A673 (cell line): Measurements from ENCODE around the gene SNX11. TPM values are rescaled to one million over a fixed set of nuclear protein-coding genes. Genes with fewer than 3 reads are reported as not detected.
A peak's percentile ranks its signal among the peaks of the same experiment; 100 is the strongest.

Experiments
- BruUV-seq: library from RNA; stranded (reverse); fragments of 400-500 nt; replicated peaks from 2 replicates; lab custom pipeline; 2021; lab: Mats Ljungman, UMichigan
- CTCF ChIA-PET: fragments of 300-600 bp; sonication (Branson Sonifier 250); formaldehyde crosslinking; loops from one replicate; lab custom pipeline; 2022; ENCODE audit warnings: antibody characterized with exemption; lab: Charles Lee
- POLR2A ChIA-PET: fragments of 300-600 bp; sonication (Branson Sonifier 250); formaldehyde crosslinking; loops from one replicate; lab custom pipeline; 2022; ENCODE audit warnings: antibody characterized with exemption; ENCODE audit not compliant: low non-redundant PET; lab: Charles Lee
- DNase-seq: peaks from one replicate; pipeline ENCODE4 v3.0.0-alpha.2; 2015; ENCODE audit warnings: low spot score
- H3K27ac ChIP-seq: fragments of 200-600 bp; sonication (generic); 2 replicates; pipeline ENCODE4 v1.5.1; 2016; ENCODE audit warnings: mixed run types, low read depth, mild to moderate bottlenecking, mixed read lengths, antibody characterized with exemption, low read length; ENCODE audit not compliant: poor library complexity, severe bottlenecking
- H3K27me3 ChIP-seq: fragments of 200-600 bp; sonication (generic); replicated peaks from 2 replicates; pipeline ENCODE4 v1.6.1; 2017; ENCODE audit warnings: mixed run types, low read depth, mild to moderate bottlenecking, mixed read lengths, antibody characterized with exemption, low read length; ENCODE audit not compliant: insufficient read depth, poor library complexity
- H3K36me3 ChIP-seq: fragments of 200-600 bp; sonication (generic); 2 replicates; pipeline ENCODE4 v1.6.1; 2016; ENCODE audit warnings: mixed run types, mild to moderate bottlenecking, mixed read lengths, antibody characterized with exemption, low read length; ENCODE audit not compliant: insufficient read depth, poor library complexity, severe bottlenecking
- H3K4me1 ChIP-seq: fragments of 200-600 bp; sonication (generic); 2 replicates; pipeline ENCODE4 v1.6.1; 2017; ENCODE audit warnings: mixed run types, mild to moderate bottlenecking, mixed read lengths, antibody characterized with exemption, low read length; ENCODE audit not compliant: insufficient read depth, poor library complexity, severe bottlenecking
- H3K4me3 ChIP-seq: fragments of 200-600 bp; sonication (generic); 2 replicates; pipeline ENCODE4 v1.5.1; 2016; ENCODE audit warnings: low read depth, mixed run types, mild to moderate bottlenecking, mixed read lengths, low read length; ENCODE audit not compliant: poor library complexity, severe bottlenecking
- H3K9me3 ChIP-seq: fragments of 200-600 bp; sonication (generic); 2 replicates; pipeline ENCODE4 v1.6.1; 2016; ENCODE audit warnings: mixed run types, low read depth, mild to moderate bottlenecking, mixed read lengths, antibody characterized with exemption, low read length; ENCODE audit not compliant: poor library complexity, severe bottlenecking
- EZH2 ChIP-seq: fragments of 200-600 bp; sonication (generic); IDR thresholded peaks from 2 replicates; pipeline ENCODE4 v1.6.1; 2017; ENCODE audit warnings: borderline replicate concordance, low read depth, mild to moderate bottlenecking, mixed read lengths, antibody characterized with exemption, low read length; ENCODE audit not compliant: poor library complexity, severe bottlenecking
- intact Hi-C: fragments of 100-400 bp; cut with micrococcal nuclease; formaldehyde crosslinking; loops from one replicate; pipeline ENCODE4 v1.10.0; 2022; ENCODE audit not compliant: unreplicated experiment
- total RNA-seq: library from RNA; stranded (reverse); gene quantifications from 2 replicates; pipeline ENCODE4 v1.2.3, GENCODE V29; 2021
- TF ChIP-seq, protein P1 (sequence below): fragments of 300-800, 200-600 bp; sonication (generic); conservative IDR thresholded peaks from 2 replicates; pipeline ENCODE4 v1.5.1; 2017; ENCODE audit warnings: low read depth, mild to moderate bottlenecking, antibody characterized with exemption, low read length, moderate library complexity, mixed read lengths

The SNX11 gene
- total RNA-seq, 1 experiment from 2014 or later, result 25.1 TPM

DNA sequence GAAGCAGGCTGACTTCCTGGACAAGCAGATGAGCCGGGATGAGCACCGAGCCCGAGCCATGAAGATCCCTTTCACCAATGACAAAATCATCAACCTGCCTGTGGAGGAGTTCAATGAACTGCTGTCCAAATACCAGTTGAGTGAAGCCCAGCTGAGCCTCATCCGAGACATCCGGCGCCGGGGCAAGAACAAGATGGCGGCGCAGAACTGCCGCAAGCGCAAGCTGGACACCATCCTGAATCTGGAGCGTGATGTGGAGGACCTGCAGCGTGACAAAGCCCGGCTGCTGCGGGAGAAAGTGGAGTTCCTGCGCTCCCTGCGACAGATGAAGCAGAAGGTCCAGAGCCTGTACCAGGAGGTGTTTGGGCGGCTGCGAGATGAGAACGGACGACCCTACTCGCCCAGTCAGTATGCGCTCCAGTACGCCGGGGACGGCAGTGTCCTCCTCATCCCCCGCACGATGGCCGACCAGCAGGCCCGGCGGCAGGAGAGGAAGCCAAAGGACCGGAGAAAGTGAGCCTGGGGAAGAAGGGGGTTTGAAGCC, 48.4 kb upstream of the SNX11 start:
- no peak for DNase-seq
- H3K4me3 ChIP-seq, result no peak overlapping the region
- intact Hi-C loops, result no loop called here
- H3K9me3 ChIP-seq, result no peaks in the 10 kb centered on the region
- H3K4me1 ChIP-seq, result peaks cover 22% of the 10 kb centered on the region
- ChIA-PET POLR2A (no interaction called here), CTCF (no interaction called here)
- peaks cover 78% of the 10 kb centered on the region for H3K36me3 ChIP-seq
- H3K27me3 ChIP-seq, result no peaks in the 10 kb centered on the region
- BruUV-seq, result no TSS peak
- H3K27ac ChIP-seq, result peak overlapping the region; percentile 98
- TF ChIP-seq EZH2, result no peak

GRCh38 chr17:48060249-48060648, 47.3 kb upstream of the SNX11 start:
- CTCF ChIA-PET, result interaction anchor here (0.6 kb wide), 1 partner anchor 589 kb away, joined by 3 read pairs; no protein-coding TSS in a partner anchor
- TF ChIP-seq EZH2, result no peak
- TF ChIP-seq, protein P1, sequence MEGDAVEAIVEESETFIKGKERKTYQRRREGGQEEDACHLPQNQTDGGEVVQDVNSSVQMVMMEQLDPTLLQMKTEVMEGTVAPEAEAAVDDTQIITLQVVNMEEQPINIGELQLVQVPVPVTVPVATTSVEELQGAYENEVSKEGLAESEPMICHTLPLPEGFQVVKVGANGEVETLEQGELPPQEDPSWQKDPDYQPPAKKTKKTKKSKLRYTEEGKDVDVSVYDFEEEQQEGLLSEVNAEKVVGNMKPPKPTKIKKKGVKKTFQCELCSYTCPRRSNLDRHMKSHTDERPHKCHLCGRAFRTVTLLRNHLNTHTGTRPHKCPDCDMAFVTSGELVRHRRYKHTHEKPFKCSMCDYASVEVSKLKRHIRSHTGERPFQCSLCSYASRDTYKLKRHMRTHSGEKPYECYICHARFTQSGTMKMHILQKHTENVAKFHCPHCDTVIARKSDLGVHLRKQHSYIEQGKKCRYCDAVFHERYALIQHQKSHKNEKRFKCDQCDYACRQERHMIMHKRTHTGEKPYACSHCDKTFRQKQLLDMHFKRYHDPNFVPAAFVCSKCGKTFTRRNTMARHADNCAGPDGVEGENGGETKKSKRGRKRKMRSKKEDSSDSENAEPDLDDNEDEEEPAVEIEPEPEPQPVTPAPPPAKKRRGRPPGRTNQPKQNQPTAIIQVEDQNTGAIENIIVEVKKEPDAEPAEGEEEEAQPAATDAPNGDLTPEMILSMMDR, result no peak
- POLR2A ChIA-PET, result no interaction called here
- Histone ChIP-seq H3K27me3 (no peaks in the 10 kb centered on the region), H3K4me1 (peaks cover 14% of the 10 kb centered on the region), H3K4me3 (no peak overlapping the region), H3K9me3 (no peaks in the 10 kb centered on the region), H3K27ac (no peak overlapping the region), H3K36me3 (peaks cover 88% of the 10 kb centered on the region)
- DNase-seq, result no peak
- BruUV-seq, result TSS peak; percentile 37
- intact Hi-C loops, result no loop called here

DNA sequence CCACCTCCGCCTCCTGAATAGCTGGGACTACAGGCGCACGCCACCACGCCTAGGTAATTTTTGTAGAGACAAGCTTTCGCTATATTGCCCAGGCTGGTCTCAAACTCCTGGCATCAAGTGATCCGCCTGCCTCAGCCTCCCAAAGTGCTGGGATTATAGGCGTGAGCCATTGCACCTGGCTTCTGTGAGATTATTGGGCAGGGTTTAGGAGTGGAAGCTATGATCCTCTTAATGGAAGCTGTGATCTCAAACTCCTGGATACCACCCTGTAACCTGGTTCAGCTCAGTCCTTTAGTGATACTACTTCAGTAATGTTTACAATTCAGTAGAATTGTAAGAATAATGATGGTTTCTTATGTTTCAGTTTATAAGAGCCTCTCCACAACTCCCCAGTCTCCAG, 45.3 kb upstream of the SNX11 start:
- BruUV-seq, result no TSS peak
- Histone ChIP-seq H3K36me3 (peaks cover 90% of the 10 kb centered on the region), H3K27ac (no peak overlapping the region), H3K4me1 (no peaks in the 10 kb centered on the region), H3K27me3 (no peaks in the 10 kb centered on the region), H3K4me3 (no peak overlapping the region), H3K9me3 (no peaks in the 10 kb centered on the region)
- CTCF ChIA-PET, result interaction anchor here (1.0 kb wide), 1 partner anchor 11 kb away, joined by 3 read pairs; no protein-coding TSS in a partner anchor
- no peak for DNase-seq
- TF ChIP-seq, protein P1, result no peak
- no peak for TF ChIP-seq EZH2
- intact Hi-C loops, result no loop called here
- POLR2A ChIA-PET, result no interaction called here

GRCh38 chr17:48064638-48065037, 42.9 kb upstream of the SNX11 start:
- H3K27ac ChIP-seq, result peak overlapping the region; percentile 45
- DNase-seq, result no peak
- no TSS peak for BruUV-seq
- no peaks in the 10 kb centered on the region for H3K27me3 ChIP-seq
- no peak overlapping the region for H3K4me3 ChIP-seq
- intact Hi-C loops, result no loop called here
- POLR2A ChIA-PET, result no interaction called here
- no peaks in the 10 kb centered on the region for H3K4me1 ChIP-seq
- TF ChIP-seq, protein P1, result no peak
- TF ChIP-seq EZH2, result no peak
- H3K9me3 ChIP-seq, result no peaks in the 10 kb centered on the region
- CTCF ChIA-PET, result no interaction called here
- peaks cover 89% of the 10 kb centered on the region for H3K36me3 ChIP-seq
